Mesothelial cell of epicardium (in vitro differentiated cells): ENCODE measurements around the gene BTN3A1. TPM values are rescaled to one million over a fixed set of nuclear protein-coding genes. Genes with fewer than 3 reads are reported as not detected.

ENCODE experiments used
- DNase-seq, 2 experiments: peaks; one replicate each; pipeline ENCODE4 v3.0.0; 2021; ENCODE audit warnings: low spot score in 2 of 2; ENCODE audit not compliant: unreplicated experiment in 2 of 2
- H3K27ac Mint-ChIP-seq: 2 replicates; pipeline ENCODE4 v1.8.0; 2021; ENCODE audit warnings: mixed read lengths
- H3K27me3 Mint-ChIP-seq: 2 replicates; pipeline ENCODE4 v1.8.0; 2021; ENCODE audit warnings: low read depth, mixed read lengths
- H3K36me3 Mint-ChIP-seq: 2 replicates; pipeline ENCODE4 v1.8.0; 2021; ENCODE audit warnings: mixed read lengths
- H3K4me1 Mint-ChIP-seq: 2 replicates; pipeline ENCODE4 v1.8.0; 2021; ENCODE audit warnings: mixed read lengths
- H3K4me3 Mint-ChIP-seq: 2 replicates; pipeline ENCODE4 v1.8.0; 2021; ENCODE audit warnings: mild to moderate bottlenecking, moderate library complexity, mixed read lengths
- H3K9me3 Mint-ChIP-seq: 2 replicates; pipeline ENCODE4 v1.8.0; 2021; ENCODE audit warnings: mixed read lengths
- CTCF ChIP-seq: fragments of 200-600 bp; sonication (generic); IDR thresholded peaks from one replicate; pipeline ENCODE4 v1.5.0; 2021; ENCODE audit warnings: antibody characterized with exemption; ENCODE audit not compliant: unreplicated experiment
- total RNA-seq: library from RNA; stranded (reverse); gene quantifications from 3 replicates; pipeline ENCODE4 v1.2.1, GENCODE V29; 2021

The BTN3A1 gene
- total RNA-seq, 1 donor from 2014 or later = 39.8 TPM

DNA sequence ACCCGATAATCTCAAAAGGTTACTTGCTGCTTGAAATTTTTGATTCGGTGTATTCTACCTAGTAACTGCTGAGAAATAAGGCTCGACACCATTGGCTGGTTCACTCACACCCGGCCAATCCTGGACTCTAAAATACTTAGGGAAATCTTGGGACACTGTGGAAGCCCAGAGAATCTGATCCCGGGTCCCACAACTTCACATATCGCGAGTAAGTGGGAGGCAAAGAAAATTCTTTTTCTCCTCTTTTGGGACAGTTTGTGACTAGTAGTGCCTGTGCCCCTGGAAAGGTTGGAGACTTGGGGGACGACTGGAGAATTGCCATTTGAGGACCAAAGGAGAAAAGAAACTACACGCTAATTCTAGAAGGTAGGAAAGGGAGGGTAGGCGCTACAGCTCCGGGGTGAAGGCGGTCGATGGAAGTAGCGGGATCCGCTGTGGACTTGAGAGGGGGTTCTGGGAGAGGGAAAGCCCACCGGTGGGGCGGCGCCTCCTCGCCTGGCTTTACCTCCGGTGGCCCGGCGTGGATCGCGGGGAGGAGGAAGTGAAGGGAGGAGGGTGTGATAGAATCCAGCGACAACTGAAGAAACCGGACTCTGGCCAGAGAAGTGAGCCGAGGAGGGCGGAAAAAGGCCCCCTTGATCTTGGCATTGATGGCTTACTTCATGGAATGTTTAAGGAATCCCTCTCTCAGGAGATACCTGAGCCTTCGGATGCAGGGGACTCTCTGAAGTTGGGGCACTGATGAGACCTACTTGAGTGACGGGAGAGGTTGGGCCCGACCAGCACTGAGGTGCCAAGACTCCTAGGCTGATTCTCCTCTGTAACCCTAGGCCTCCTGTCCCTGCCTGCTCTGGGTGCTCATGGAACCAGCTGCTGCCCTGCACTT lies 19.4 kb downstream of the BTN3A1 start:
- Mint-ChIP-seq H3K27me3 (no peaks in the 10 kb centered on the region), H3K4me3 (no peak overlapping the region), H3K27ac (no peak overlapping the region), H3K4me1 (peaks cover 15% of the 10 kb centered on the region), H3K36me3 (peaks cover 26% of the 10 kb centered on the region), H3K9me3 (peaks cover 9% of the 10 kb centered on the region)
- DNase-seq = peak; percentile 37 to 64
- no peak for TF ChIP-seq CTCF

GRCh38 chr6:26422329-26422728 lies 20.3 kb downstream of the BTN3A1 start:
- H3K9me3 Mint-ChIP-seq = peaks cover 5% of the 10 kb centered on the region
- TF ChIP-seq CTCF = no peak
- no peak overlapping the region for H3K27ac Mint-ChIP-seq
- H3K36me3 Mint-ChIP-seq = peaks cover 31% of the 10 kb centered on the region
- H3K4me3 Mint-ChIP-seq = peak overlapping the region; percentile 38
- H3K27me3 Mint-ChIP-seq = no peaks in the 10 kb centered on the region
- peaks cover 15% of the 10 kb centered on the region for H3K4me1 Mint-ChIP-seq
- no peak for DNase-seq

DNA sequence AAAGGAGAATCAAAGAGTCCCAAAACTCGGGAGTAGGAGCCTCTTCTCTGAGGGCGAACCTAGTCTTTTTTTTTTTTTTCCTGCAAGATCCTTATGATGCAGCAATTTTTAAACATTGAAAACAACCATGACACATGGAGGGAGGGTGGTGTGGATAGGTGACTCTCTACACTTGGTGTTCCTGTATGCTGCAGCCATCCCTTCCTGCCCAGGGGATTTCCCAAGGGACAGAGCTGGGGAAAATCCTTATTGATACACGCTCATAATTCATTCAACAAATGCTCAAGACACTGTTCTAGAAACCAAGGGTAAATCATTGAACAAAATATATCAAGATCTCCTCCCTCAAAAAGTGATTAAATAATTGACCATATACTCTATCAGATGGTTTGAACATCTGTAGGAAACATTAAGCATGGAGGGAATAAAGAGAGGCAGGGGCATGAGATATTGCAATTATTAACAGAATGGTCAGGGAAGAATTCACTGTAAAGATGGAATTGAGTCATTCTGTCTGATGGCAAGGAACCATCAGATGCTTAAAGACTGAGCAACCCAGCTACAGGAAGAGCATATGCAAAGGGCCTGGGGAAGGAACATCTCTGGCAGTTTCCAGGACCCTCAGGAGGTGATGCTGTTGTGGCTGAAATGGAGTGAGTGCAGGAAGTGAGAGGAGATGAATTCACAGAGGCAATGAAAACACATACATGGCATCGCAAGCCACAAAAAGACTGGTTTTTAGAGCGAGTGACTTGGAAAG lies 24.8 kb downstream of the BTN3A1 start:
- no peak for TF ChIP-seq CTCF
- Mint-ChIP-seq H3K4me1 (peaks cover 13% of the 10 kb centered on the region), H3K36me3 (peaks cover 60% of the 10 kb centered on the region), H3K27me3 (no peaks in the 10 kb centered on the region), H3K9me3 (peaks cover 5% of the 10 kb centered on the region), H3K4me3 (no peak overlapping the region), H3K27ac (no peak overlapping the region)
- no peak for DNase-seq

- H3K4me1 Mint-ChIP-seq = peaks cover 10% of the 10 kb centered on the region
Measured at GRCh38 chr6:26427451-26427809, 25.4 kb downstream of the BTN3A1 start.

DNA sequence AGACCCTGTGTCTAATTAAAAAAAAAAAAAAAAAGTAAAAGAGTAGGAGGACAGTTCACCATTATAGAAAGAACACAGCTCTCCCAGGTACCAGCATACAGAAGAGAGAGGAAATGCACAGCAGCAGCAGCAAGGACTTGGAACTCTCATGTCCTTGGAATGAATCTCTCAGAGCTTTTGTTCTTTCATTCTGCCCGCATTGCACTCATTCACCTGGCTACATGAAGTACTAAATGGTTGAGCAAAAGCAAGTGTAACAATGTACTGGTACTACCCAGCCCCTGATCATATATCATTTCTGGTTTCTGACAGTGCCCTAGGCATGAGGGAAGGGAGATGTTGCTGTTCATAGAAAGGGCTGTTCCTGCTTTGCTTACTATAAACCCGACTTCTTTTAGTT lies 26.1 kb downstream of the BTN3A1 start:
- Mint-ChIP-seq H3K4me3 (no peak overlapping the region), H3K9me3 (peaks cover 11% of the 10 kb centered on the region), H3K27me3 (no peaks in the 10 kb centered on the region), H3K36me3 (peaks cover 69% of the 10 kb centered on the region), H3K4me1 (peaks cover 8% of the 10 kb centered on the region), H3K27ac (no peak overlapping the region)
- TF ChIP-seq CTCF = no peak
- no peak for DNase-seq

More at GRCh38 chr6:26427451-26427809, 25.4 kb downstream of the BTN3A1 start:
- no peaks in the 10 kb centered on the region for H3K27me3 Mint-ChIP-seq
- H3K36me3 Mint-ChIP-seq = peaks cover 65% of the 10 kb centered on the region
- TF ChIP-seq CTCF = no peak
- H3K9me3 Mint-ChIP-seq = peaks cover 9% of the 10 kb centered on the region
- no peak overlapping the region for H3K4me3 Mint-ChIP-seq
- no peak for DNase-seq
- no peak overlapping the region for H3K27ac Mint-ChIP-seq
